CD4-positive, alpha-beta T cell treated with Interleukin-4 for 1 hour (primary cell): ENCODE data around the gene ABCC6.

Experiments used
- DNase-seq, 2 donors: peaks; one replicate each; pipeline ENCODE4 v3.0.0-alpha.2; 2020 to 2022

Gene ABCC6

DNA sequence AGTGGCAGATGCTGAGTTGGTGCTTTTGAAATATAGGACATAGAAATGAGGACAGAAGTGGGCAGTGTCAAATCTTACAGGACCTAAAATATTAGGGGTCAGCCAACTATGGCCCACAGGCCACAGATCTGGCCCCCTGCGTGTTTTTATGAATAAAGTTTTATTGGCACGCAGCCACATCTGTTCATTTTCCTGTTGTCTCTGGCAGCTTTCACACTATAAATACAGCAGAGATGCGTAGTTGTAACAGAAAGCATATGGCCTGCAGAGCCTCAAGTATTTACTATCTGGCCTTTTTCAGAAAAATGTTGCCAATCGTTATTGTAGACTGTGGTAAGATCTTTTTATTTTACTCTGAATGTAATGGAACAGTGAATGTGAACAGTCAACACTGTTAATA lies 82.8 kb downstream of the ABCC6 start:
- no peak for DNase-seq

- no peak for DNase-seq
Observed at GRCh38 chr16:16139806-16140205, 83.5 kb downstream of the ABCC6 start.

- DNase-seq, result no peak
Observed at GRCh38 chr16:16139061-16139460, 84.2 kb downstream of the ABCC6 start.

DNA sequence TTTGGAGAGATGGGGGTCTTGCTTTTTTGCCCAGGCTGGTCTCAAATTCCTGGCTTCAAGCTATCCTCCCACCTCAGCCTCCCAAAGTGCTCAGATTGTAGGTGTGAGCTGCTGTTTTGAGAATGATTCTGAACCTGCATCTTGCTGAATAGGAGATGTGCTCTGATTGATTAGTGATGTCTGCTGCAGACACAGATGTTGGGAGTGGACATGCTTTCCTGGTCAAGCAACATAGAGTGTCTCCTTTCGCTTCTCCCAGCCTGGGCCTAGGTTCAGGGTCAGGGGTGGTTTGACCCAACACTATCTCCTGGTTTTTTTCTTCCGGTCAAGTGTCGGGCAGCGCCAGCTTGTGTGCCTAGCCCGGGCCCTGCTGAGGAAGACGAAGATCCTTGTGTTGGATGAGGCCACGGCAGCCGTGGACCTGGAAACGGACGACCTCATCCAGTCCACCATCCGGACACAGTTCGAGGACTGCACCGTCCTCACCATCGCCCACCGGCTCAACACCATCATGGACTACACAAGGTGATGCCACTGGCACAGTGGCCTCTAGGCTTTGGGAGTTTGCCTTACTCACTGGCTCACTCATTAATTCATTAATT lies 85.2 kb downstream of the ABCC6 start:
- no peak for DNase-seq

DNA sequence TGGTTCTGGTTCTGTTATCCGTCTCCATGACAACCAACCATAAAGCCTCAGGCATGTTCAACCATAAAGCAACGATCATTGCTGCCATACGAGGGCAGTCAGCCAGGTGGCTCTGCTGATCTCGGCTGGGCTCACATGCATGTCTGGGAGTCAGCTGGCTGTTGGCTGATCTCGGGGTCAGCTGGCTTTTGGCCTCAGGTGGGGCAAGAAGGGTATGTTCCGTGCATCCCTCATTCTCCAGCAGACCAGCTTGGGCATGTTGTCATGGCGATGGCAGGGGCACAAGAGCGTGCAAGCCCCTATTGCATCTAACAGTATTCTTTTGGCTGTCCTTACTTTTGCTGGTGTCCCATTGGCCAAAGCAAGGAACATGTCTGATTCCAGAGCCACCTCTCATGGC lies 86.2 kb downstream of the ABCC6 start:
- no peak for DNase-seq

GRCh38 chr16:16136588-16136987 lies 86.7 kb downstream of the ABCC6 start:
- no peak for DNase-seq

- no peak for DNase-seq
Observed at GRCh38 chr16:16133943-16134604, 89.2 kb downstream of the ABCC6 start.

DNA sequence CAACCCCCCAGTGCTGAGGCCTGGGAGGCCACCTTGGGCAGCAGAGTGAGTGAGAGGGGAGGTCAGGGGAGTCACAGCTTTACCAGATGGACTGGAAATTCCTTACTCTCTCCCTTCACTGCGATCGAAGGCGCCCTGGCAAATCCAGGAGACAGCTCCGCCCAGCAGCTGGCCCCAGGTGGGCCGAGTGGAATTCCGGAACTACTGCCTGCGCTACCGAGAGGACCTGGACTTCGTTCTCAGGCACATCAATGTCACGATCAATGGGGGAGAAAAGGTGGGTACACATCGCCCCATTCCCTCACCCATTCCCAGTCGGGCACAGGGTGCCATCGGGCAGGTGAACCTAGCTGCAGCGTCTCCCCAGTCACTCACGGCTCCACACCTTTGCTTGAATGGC lies 91.6 kb downstream of the ABCC6 start:
- no peak for DNase-seq

GRCh38 chr16:16131204-16131603 lies 92.1 kb downstream of the ABCC6 start:
- DNase-seq, result no peak

- DNase-seq, result peak; percentile 68 to 78
Observed at GRCh38 chr16:16127469-16128116, 95.7 kb downstream of the ABCC6 start.

- DNase-seq, result no peak
Observed at GRCh38 chr16:16126896-16127295, 96.4 kb downstream of the ABCC6 start.

- DNase-seq, result no peak
Observed at GRCh38 chr16:16124974-16125373, 98.3 kb downstream of the ABCC6 start.

DNA sequence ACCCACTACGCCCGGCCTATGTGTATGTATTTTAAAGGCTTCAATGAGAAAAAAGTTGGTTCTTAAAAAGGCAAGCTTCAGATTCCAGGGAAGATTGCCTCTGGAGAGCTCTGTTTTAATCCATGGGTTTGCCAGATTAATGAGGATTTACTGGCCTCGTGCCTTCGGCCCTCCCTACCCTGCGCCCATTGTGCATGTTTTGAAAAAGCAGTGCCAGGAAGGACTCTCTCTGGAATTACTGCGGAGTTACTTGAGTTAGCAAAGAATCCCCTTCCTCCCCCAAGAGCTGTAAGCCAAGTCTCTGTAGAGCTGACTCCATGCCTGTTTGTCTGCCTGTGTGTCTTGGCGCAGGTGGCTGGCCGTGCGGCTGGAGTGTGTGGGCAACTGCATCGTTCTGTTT lies 98.9 kb downstream of the ABCC6 start:
- no peak for DNase-seq

- no peak for DNase-seq
Observed at GRCh38 chr16:16122264-16122663, 101.0 kb downstream of the ABCC6 start.

DNA sequence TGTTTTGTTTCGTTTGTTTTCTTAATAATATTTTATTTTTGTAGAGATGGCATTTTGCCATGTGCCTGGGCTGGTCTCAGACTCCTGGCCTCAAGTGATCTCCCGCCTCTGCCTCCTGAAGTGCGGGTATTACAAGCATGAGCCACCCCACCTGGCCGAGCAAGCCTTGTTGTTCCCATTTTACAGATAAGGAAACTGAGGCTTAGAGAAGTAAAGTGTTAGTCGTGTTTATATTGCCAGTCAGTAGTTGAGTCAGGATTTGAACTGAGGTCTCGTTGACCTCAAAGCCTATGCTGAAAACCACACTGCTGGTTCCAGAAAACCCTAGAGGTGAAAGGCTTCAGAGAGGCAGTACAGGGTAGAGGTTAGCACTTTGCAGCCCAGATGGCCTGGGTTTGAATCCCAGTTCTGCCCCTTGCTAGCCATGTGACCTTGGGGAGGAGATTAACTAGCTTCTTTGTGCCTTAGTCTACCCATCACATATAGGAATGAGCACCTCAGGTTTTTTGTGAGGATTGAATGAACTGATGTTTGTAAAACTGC lies 102.0 kb downstream of the ABCC6 start:
- DNase-seq, result no peak

DNA sequence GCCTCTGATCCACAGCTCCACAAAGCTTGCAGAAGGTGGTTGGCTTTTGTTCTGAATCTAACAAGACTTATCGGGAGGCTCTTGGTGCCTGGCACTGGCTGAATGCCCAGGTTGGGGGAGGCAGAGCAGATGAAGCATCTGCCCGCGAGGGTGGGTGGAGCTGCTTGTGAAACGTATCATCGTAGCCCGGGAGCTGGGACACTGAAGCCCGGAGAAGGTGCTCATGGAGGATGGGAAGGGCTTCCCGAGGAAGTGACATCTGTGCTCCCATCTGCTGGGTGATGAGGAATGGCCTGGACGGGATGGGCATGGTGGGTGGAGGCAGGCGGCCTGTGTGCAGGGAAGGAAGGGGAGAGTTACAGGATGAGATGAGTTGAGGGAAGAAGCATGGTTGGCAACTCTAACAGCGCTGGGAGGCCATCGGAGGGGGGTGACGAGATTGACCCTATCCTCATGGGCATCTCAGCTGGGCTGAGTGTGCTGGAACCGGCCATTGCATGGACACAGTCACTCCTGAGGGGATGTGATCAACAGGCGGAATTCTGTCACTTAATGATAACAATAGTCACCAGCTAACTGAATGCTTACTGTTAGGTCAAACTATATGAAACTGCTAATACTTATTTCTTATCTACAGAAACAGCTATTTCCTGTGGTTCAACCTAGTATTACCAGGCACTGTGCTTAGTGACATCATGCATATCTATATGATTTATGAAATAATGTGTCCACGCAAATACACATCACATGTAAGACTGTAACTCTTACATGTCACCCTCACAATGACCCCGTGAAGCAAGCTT lies 102.7 kb downstream of the ABCC6 start:
- DNase-seq, result no peak

DNA sequence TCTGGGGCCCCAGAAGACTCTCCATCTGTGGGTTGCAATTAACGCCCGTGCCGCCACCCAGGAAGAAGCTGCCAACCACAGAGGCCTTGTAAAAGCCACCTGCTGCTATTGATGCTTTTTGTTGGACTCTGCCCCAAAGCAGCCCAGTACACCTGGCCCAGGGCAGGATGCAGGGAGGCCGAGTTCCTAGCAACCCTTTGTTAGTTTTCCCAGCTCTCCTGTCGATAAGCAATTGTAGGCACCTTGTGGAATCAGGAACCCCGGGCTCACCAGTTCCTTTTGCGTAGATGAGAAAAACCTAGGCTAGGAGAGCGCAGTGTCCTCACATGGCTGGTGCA lies 103.3 kb downstream of the ABCC6 start:
- DNase-seq, result no peak

- no peak for DNase-seq
Observed at GRCh38 chr16:16118337-16118736, 105.0 kb downstream of the ABCC6 start.

- no peak for DNase-seq
Observed at GRCh38 chr16:16116841-16117240, 106.5 kb downstream of the ABCC6 start.

GRCh38 chr16:16113076-16113475 lies 110.2 kb downstream of the ABCC6 start:
- no peak for DNase-seq

- DNase-seq, result no peak
Observed at GRCh38 chr16:16112450-16113053, 110.7 kb downstream of the ABCC6 start.

GRCh38 chr16:16111639-16112038 lies 111.7 kb downstream of the ABCC6 start:
- DNase-seq, result no peak

- no peak for DNase-seq
Observed at GRCh38 chr16:16110111-16110490, 113.2 kb downstream of the ABCC6 start.
